ENCODE measurements around the gene GPR35.

GRCh38 chr2:240576436-240577205 lies 48.7 kb upstream of the GPR35 start:
- TF ChIP-seq POLR2AphosphoS5 (IDR thresholded peaks at IDR 0.05; ENCODE audit: low read depth, low read length) (no peak), TAF1 (IDR thresholded peaks at IDR 0.05; ENCODE audit: borderline replicate concordance, insufficient read depth, low read length) (no peak), REST (IDR thresholded peaks at IDR 0.05; ENCODE audit: insufficient read depth in 1 of 2, low read depth in 2 of 2, low read length in 2 of 2) (no peak), SIN3A (IDR thresholded peaks at IDR 0.05; ENCODE audit: borderline replicate concordance, insufficient read depth, low read length) (no peak), FOXP2 (optimal IDR thresholded peaks at IDR 0.05; ENCODE audit: borderline replicate concordance, extremely low read depth, extremely low read length, insufficient read depth) (no peak)

Data from PFSK-1 (cell line).